Measurements from ENCODE around the gene APC.

The APC gene

DNA sequence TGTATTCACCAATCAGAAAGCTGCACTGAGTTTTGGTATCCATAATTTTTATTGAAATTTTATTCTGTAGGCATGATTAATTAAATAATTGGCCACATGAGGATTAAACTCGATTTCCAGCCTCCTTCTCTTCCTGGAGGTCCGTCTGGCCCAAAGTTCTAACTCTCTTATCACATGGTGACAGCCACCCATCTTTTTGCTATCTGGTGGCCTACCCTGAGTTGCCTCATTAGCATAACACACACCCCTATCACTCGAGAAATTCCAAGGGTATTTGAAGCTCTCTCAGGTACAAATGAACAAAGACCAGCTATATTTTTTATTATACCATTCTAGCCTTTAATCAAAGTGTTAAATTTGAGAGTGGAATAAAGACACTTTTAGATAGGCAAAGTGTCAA lies 57.7 kb downstream of the APC start:
- H3K36me3 ChIP-seq (ENCODE audit: low read depth), result peaks cover 39% of the 10 kb centered on the region
- H3K27ac ChIP-seq (ENCODE audit: poor library complexity, severe bottlenecking), result no peak overlapping the region
- TF ChIP-seq, protein P1, sequence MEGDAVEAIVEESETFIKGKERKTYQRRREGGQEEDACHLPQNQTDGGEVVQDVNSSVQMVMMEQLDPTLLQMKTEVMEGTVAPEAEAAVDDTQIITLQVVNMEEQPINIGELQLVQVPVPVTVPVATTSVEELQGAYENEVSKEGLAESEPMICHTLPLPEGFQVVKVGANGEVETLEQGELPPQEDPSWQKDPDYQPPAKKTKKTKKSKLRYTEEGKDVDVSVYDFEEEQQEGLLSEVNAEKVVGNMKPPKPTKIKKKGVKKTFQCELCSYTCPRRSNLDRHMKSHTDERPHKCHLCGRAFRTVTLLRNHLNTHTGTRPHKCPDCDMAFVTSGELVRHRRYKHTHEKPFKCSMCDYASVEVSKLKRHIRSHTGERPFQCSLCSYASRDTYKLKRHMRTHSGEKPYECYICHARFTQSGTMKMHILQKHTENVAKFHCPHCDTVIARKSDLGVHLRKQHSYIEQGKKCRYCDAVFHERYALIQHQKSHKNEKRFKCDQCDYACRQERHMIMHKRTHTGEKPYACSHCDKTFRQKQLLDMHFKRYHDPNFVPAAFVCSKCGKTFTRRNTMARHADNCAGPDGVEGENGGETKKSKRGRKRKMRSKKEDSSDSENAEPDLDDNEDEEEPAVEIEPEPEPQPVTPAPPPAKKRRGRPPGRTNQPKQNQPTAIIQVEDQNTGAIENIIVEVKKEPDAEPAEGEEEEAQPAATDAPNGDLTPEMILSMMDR (IDR thresholded peaks at IDR 0.05; ENCODE audit: poor library complexity, severe bottlenecking), result no peak
- no peaks in the 10 kb centered on the region for H3K9me3 ChIP-seq (ENCODE audit: severe bottlenecking)
- H3K4me3 ChIP-seq (ENCODE audit: severe bottlenecking), result no peak overlapping the region
- no peaks in the 10 kb centered on the region for H3K4me1 ChIP-seq (ENCODE audit: insufficient read depth, poor library complexity, severe bottlenecking)
- no peaks in the 10 kb centered on the region for H3K27me3 ChIP-seq (ENCODE audit: insufficient read depth, poor library complexity, severe bottlenecking)
- DNase-seq (ENCODE audit: low spot score) (no peak), ATAC-seq (ENCODE audit: low read depth) (no peak)

DNA sequence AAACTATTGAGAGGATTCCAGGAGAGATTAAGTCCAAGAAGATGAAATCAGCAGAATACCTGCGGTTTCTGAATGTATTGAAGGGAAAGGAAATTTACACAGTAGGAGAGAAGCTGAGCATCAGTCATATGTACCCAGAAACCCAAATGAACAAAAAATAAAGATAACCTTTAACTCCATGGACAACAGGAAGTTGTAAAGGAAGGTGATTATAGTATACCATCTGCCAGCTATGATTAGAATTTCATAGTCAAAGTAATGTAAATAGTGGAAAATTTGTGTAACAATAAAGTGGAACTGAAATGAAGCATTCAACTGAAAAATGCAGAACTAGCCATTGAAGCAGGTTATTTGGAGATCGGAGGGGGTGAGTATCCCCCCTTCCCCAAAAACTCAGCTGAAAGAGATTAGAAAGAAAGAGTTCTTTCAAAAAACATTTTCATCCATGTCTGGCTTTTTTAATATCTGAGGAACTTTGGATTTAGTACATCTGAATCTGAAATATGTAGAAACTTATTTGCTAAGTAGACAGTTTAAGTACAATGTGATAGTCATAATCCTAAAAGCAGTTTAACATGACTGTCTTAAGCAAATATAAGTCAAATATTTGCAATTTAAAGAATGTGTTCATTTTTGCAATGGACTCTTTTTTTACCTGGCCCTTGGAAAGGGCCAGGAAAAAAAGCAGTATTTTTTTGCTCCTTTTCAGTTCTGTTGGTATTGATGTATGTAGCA lies 58.4 kb downstream of the APC start:
- TF ChIP-seq, protein P1 (IDR thresholded peaks at IDR 0.05; ENCODE audit: poor library complexity, severe bottlenecking), result no peak
- no peaks in the 10 kb centered on the region for H3K9me3 ChIP-seq (ENCODE audit: severe bottlenecking)
- no peak for ATAC-seq (ENCODE audit: low read depth)
- no peak for DNase-seq (ENCODE audit: low spot score)
- H3K4me3 ChIP-seq (ENCODE audit: severe bottlenecking), result no peak overlapping the region
- no peaks in the 10 kb centered on the region for H3K27me3 ChIP-seq (ENCODE audit: insufficient read depth, poor library complexity, severe bottlenecking)
- H3K4me1 ChIP-seq (ENCODE audit: insufficient read depth, poor library complexity, severe bottlenecking), result no peaks in the 10 kb centered on the region
- H3K36me3 ChIP-seq (ENCODE audit: low read depth), result peaks cover 38% of the 10 kb centered on the region
- H3K27ac ChIP-seq (ENCODE audit: poor library complexity, severe bottlenecking), result no peak overlapping the region

DNA sequence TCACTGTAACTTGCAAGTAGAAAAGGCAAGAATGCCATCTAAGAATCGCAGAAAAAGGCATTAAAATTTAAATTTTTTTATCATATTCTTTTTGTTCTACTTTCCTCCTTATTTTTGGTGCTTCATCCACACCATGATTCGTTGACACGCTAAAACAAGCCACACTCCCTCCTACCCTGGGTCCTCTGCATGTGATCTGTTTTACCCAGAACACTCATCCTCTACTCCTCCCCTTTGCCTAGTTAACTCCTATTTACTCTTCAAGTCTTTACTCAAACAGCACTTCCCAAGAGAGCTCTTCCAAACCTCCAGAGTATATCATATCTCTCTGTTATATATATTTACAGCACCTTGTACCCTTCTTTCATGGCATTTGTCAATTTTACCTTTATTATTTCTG lies 62.0 kb downstream of the APC start:
- no peak for ATAC-seq (ENCODE audit: low read depth)
- no peak for DNase-seq (ENCODE audit: low spot score)
- H3K36me3 ChIP-seq (ENCODE audit: low read depth), result peaks cover 31% of the 10 kb centered on the region

DNA sequence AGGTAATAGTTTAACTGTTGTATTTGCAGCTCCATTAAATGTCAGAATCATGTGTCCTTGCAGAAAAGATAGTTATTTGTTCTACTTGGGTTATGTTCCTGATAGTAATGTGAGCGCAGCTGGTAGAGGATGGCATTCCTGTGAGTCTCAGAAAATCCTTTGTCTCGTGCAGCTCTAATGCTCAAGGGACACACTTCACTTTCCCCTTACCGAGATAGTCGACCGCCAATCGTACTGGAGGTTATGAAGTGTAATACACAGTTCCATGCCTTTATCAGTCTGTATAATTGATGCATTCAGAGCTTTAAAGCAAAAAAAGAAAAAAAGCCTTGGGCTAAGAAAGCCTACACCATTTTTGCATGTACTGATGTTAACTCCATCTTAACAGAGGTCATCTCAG lies 63.2 kb downstream of the APC start:
- Histone ChIP-seq H3K36me3 (ENCODE audit: low read depth) (peaks cover 31% of the 10 kb centered on the region), H3K27ac (ENCODE audit: poor library complexity, severe bottlenecking) (no peak overlapping the region), H3K9me3 (ENCODE audit: severe bottlenecking) (no peaks in the 10 kb centered on the region), H3K27me3 (ENCODE audit: insufficient read depth, poor library complexity, severe bottlenecking) (no peaks in the 10 kb centered on the region), H3K4me1 (ENCODE audit: insufficient read depth, poor library complexity, severe bottlenecking) (no peaks in the 10 kb centered on the region), H3K4me3 (ENCODE audit: severe bottlenecking) (no peak overlapping the region)
- no peak for ATAC-seq (ENCODE audit: low read depth)
- no peak for DNase-seq (ENCODE audit: low spot score)
- TF ChIP-seq, protein P1 (IDR thresholded peaks at IDR 0.05; ENCODE audit: poor library complexity, severe bottlenecking), result no peak

More for the DNA sequence above, 62.0 kb downstream of the APC start:
- H3K27ac ChIP-seq (ENCODE audit: poor library complexity, severe bottlenecking), result no peak overlapping the region
- H3K4me3 ChIP-seq (ENCODE audit: severe bottlenecking), result no peak overlapping the region
- no peaks in the 10 kb centered on the region for H3K9me3 ChIP-seq (ENCODE audit: severe bottlenecking)
- TF ChIP-seq, protein P1 (IDR thresholded peaks at IDR 0.05; ENCODE audit: poor library complexity, severe bottlenecking), result no peak
- H3K4me1 ChIP-seq (ENCODE audit: insufficient read depth, poor library complexity, severe bottlenecking), result no peaks in the 10 kb centered on the region
- no peaks in the 10 kb centered on the region for H3K27me3 ChIP-seq (ENCODE audit: insufficient read depth, poor library complexity, severe bottlenecking)

DNA sequence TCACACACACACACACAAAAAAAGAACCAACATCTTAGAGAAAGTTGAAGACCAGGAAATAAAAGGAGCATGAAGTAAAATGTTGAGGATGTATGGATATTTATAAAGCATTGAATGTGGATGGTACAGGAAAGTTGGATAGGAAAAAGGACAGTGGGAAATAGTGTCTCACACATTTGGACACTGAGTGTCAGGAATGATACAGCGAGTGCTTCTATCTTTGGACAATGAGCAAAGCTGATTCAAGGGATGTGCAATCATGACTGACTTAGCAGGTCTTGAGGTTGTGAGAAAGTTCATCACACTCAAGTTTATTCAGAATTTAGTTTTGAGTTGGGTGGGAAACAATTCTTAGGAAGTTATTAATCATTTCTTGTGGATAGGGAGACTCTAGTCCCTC lies 73.3 kb downstream of the APC start:
- TF ChIP-seq, protein P1 (IDR thresholded peaks at IDR 0.05; ENCODE audit: poor library complexity, severe bottlenecking), result no peak
- no peaks in the 10 kb centered on the region for H3K9me3 ChIP-seq (ENCODE audit: severe bottlenecking)
- H3K4me3 ChIP-seq (ENCODE audit: severe bottlenecking), result no peak overlapping the region
- H3K27me3 ChIP-seq (ENCODE audit: insufficient read depth, poor library complexity, severe bottlenecking), result no peaks in the 10 kb centered on the region
- H3K36me3 ChIP-seq (ENCODE audit: low read depth), result peaks cover 14% of the 10 kb centered on the region
- no peaks in the 10 kb centered on the region for H3K4me1 ChIP-seq (ENCODE audit: insufficient read depth, poor library complexity, severe bottlenecking)
- no peak overlapping the region for H3K27ac ChIP-seq (ENCODE audit: poor library complexity, severe bottlenecking)
- ATAC-seq (ENCODE audit: low read depth) (no peak), DNase-seq (ENCODE audit: low spot score) (no peak)
